GM12872 (cell line): Measurements from ENCODE around the gene ACE.
A peak's percentile ranks its signal among the peaks of the same experiment; 100 is the strongest.

ENCODE experiments used
- TF ChIP-seq, protein P1 (sequence below): IDR thresholded peaks from 3 replicates; pipeline ENCODE4 v1.5.1; 2011; ENCODE audit warnings: low read depth, mild to moderate bottlenecking, low read length, moderate library complexity; ENCODE audit not compliant: insufficient read depth

The ACE gene

DNA sequence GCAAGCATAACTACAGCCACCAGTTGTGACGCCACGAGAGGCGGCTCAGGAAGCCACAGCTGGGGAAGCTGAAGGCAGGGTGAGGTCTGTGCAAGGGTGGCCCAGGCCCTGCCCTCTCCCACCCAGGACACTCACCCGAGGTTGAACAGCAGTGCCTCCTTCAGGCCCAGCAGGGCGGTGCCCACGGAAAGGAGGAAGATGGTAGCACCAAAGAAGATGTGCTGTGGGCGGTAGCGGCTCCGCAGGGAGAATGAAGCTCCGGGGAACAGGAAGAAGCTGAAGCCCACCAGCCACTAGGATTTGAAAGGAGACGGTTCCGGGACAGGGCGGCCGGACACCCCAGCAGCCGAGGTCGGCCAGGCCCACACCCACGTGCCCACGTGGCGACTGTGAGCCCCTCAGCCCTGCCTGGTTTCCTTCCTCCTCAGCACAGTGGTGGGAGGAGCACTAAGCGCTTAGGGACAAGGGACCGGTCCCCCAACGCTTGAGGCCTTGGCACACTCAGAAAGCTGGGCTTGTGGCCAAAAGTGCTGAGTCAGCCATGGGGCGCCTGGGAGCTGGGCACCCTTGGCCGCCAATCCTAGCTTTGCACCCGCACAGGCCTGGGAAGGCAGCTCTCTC is 41.8 kb upstream of the ACE start:
- TF ChIP-seq, protein P1, sequence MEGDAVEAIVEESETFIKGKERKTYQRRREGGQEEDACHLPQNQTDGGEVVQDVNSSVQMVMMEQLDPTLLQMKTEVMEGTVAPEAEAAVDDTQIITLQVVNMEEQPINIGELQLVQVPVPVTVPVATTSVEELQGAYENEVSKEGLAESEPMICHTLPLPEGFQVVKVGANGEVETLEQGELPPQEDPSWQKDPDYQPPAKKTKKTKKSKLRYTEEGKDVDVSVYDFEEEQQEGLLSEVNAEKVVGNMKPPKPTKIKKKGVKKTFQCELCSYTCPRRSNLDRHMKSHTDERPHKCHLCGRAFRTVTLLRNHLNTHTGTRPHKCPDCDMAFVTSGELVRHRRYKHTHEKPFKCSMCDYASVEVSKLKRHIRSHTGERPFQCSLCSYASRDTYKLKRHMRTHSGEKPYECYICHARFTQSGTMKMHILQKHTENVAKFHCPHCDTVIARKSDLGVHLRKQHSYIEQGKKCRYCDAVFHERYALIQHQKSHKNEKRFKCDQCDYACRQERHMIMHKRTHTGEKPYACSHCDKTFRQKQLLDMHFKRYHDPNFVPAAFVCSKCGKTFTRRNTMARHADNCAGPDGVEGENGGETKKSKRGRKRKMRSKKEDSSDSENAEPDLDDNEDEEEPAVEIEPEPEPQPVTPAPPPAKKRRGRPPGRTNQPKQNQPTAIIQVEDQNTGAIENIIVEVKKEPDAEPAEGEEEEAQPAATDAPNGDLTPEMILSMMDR, result 0 out of 3 replicates have a peak, but pooled peaks have one; percentile 17

DNA sequence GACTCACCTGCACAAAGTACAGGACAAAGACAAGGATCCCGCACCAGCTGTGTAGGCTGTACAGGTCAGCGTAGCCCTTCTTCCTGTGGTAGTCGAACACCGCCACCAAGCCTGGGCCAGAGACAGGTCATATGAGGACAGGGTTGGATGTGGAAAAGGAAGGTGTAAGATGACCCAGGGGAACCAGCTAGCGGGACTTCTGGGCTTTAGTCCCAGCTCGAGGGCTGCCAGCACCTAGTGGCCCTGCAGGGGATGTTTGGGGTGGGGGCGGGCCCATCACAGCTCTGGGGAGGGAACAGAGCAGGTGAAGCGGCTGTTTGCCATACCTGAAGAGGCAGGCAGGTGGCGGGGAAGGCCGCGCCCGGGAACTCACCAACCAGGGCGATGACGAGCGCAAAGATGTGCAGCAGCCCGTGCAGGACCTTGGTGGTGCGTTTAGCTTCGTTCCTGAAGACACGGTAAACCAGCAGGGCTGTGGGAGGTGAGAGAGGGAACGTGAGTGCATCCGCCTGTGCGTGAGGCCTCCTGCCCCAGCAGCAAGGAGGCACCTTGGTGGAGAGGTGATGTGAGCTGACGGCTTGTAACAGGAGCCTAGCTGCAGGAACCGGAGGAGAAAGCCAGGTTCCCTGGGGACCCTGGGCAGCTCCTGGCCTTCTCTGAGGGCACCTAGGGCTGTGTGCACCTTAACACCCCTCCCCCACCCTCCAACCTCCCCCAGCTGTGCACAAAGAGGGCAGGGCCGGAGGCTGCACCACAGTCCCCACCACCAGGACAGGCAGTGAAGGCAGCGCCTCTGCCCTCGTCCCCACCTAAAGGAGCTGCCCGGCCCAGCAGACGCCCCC is 41.0 kb upstream of the ACE start:
- TF ChIP-seq, protein P1, result peak; percentile 40; the same call in 2 of the 3 replicates

DNA sequence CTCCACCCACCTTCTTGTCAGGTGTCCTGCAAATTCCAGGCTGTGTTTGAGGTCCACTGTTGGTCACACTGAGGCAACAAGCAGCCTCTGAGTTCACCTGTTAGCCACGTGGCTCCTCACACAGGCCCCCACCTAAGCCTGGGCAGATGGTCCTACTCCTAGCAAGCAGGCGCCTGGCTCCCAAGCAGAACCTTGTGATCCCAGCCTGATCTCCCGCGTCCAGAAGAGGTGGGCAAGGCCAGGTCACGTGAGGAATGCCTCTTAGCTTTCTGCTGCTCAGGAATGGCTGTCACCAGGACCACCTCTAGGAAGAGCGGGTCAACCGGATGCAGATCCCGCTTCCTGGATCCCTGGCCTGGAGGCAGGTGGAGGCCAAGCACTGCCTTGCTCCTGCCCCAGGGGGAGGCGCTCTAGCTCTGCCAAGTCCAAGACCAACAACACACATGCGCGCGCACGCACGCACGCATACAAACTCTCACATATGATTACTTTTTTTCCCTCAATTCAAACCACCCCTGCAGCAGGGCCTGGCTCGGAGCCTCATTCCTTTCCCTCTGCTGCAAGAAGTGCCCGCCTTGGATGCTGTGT is 40.2 kb upstream of the ACE start:
- TF ChIP-seq, protein P1, result no peak

DNA sequence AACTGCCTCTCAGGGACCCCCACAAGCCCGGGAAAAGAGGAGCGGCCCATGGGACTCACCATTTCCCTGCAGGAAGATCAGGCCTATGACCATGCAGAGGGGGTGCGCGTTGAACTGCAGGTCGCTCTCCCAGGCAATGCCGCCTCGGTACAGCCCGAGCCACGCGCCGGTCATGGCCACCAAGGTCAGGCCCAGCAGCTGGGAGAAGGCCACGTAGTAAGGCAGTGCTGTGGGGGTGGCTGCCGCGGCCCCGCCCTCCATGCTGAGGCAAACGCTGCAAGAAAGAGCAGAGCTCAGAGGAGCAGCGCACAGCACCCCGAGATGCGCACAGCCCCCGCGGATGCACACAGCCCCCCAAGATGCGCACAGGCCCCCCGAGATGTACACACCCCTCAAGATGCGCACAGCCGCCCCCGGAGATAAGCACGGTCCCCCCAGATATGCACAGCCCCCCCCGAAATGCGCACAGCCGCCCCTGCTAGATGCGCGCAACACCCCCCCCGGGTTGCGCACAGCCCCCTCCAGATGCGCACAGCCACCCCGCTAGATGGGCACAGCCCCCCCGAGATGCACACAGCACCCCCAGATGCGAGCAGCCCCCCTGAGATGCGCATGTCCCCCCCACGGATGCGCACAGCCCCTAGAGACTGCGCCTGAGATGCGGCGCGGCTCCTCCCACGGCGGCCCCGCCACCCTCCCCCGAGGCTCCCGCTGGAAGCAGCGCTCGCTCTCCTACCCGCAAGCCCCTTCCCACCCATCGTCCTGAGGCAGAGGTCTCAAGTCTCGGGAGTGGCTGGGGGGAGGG is 39.4 kb upstream of the ACE start:
- TF ChIP-seq, protein P1, result no peak

DNA sequence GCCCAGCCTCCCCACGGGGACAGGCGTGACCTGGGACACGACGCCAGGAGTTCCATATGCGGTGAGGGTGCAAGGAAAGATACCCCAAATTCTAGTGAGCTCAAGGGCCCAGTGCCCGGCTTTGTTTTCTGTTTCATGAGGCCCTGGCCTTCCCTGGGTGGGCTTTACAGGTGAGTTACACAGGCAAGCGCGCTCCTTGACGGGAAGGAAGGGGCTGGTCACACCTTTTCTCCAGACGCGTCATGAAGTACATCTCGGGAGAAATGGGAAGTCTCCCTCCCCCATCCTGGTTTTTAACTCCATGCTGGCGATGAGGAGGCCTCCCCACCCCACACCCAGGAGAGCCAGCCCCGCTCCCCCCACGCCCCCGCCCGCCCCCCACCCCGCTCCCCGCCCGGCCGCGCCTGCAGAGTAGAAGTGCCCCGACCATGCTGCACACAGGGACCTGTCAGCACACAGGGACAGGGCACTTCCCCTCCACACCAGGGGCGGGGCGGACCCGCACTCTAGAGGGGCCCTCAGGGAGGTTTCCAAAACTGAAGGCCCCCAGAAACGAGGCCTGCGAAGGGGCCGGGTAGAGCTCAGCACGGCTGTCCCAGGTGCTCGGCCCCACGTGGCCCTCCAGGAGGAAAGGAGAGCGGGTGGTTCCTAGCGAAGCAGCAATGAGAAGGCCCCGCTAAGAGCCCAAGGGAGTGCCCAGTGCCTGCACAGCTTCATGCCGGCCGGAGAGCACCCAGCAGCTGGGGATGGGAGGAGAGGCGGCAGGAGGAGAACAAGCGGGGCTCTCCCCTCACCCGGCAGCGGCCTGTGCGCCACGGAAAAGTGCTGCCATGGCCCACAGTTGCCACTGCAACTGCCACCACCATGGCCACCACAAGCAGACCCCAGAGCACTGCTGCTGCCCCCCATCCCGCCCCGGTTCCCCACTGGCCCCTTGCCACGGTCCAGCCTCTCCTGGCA is 38.5 kb upstream of the ACE start:
- TF ChIP-seq, protein P1, result no peak

DNA sequence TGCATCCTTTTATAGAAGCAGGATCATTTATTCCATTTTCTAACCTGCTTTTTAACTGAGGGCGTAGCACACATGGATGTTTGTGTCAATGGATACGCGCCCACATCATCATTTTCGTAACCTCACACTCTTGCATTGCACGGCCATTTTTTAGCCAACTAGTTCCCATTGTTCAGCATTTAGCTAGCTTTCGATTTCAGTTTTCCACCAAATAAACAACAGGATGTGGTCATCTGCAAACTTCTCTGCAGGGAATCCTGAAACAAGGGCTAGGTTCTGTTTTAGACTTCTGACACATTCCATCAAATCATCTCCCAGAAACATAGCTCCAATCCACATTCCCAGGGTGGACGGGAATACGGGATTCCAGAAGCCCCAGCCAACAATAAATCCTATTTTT is 37.2 kb upstream of the ACE start:
- TF ChIP-seq, protein P1, result no peak
